GM12874 (cell line): Measurements from ENCODE around the gene IGFL2.

Source experiments
- CTCF ChIP-seq: IDR thresholded peaks from 2 replicates; pipeline ENCODE4 v1.5.1; 2011; ENCODE audit warnings: low read depth, mild to moderate bottlenecking, control low read depth, low read length, moderate library complexity; ENCODE audit not compliant: insufficient read depth

IGFL2 gene

DNA sequence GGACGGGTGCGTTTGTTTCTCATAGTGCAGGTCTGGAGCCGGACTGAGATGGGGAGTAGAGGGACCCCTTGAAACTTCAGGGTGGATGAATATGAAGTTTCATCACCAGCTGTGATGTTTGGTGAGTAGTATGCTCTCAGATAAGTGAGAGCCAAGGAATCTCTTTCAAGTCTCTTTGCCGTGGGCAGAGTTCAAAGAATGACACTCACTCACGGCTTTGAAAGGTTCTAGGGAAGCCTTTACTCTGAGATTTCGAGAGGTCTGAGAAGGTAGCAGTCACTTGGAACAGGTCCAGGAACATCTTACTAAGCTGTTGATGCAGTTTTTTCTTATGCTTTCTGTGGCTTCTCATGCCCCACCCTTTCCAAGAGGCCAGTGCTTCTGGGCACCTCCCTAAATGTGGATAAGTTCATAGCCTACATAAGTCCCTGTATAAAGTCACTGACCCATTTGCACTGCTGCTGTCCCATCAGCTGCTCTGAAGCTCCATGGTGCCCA lies at the start of gene IGFL2:
TSS of gene IGFL2 (plus strand) at position 448 of the 498 bp plus-strand sequence. CDS start at position 489, 41 bp downstream.
- no peak for TF ChIP-seq CTCF

GRCh38 chr19:46100344-46100743 lies 47.7 kb upstream of the IGFL2 start:
- no peak for TF ChIP-seq CTCF

GRCh38 chr19:46101293-46101692 lies 46.7 kb upstream of the IGFL2 start:
- TF ChIP-seq CTCF, result no peak

DNA sequence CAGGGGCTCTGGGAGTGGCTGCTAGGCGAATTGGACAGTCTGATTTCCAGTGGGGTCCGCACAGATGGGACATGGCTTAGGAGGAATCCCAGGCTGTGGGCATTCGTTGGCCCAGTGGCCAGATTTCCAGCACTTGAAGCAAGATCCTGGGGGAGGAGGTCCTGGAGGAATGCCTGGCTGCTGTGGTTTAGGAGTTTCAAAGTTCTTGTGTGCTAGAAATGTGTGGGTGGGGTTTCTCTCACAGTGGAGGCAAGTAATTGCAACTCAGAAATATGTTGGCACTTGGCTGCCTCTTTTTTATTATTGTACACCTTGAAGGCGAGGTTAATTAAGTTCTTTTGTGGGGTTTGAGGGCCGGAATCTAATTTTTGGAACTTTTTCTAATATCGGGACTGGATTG lies 40.7 kb upstream of the IGFL2 start:
- TF ChIP-seq CTCF, result no peak

DNA sequence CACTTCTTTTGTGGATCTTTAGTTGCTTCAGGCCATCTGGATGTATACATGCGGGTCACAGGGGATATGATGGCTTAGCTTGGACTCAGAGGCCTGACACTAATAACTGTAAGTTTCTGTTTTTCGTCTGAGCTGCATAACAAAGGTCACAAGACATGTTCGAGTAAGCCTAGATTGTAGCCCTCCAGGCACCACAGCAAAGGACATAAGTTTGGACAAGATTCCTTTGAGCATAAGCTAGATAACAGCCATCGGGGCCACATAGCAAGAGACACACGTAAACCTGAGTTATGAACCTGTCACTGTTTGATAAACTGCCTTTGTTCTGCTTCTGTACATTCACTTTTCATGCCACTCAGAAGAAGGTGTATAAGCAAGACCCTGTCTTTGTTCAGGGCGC lies 38.2 kb upstream of the IGFL2 start:
- no peak for TF ChIP-seq CTCF

DNA sequence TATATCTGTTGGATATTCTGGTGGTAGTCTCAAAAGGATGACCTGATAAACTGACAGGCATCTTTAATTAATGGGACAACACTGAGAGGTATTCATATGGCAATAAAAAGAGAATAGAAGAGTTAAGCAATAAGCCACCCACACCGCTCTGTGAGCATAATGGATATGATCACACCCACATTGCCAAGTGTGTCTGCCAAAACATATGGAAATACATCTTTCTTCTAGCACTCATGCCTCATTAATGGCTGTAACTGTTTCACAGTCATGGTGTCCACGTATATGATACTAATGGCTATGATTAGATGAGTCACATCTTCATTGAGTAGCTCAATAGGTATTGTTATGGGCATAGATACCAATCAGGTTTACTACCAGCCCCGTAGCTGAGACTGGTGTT lies 36.7 kb upstream of the IGFL2 start:
- TF ChIP-seq CTCF, result no peak

DNA sequence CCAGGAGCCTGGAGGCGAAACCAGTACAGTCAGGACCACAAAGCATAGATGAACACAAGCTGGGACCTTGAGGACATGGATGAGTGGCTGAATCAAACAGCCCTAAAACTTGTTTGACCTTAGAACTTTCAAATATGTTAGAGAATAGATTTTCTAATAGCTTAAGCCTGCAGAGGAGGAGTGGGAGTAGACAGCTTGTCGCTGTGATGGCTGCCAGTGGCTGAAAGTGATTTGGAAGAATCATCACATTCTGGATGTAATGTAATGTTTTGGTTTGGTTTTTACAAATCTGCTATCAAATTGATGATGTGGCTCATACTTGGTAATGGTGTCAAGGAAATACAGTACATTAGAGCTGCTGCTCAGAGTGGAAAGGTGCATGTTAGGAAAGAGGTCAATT lies 35.5 kb upstream of the IGFL2 start:
- no peak for TF ChIP-seq CTCF
